ENCODE results near the gene DDX59. TPM values are rescaled to one million over a fixed set of nuclear protein-coding genes. Genes with fewer than 3 reads are reported as not detected.

The DDX59 gene
- total RNA-seq, 1 donor from 2014 or later: 25.3 TPM

- H3K4me3 Mint-ChIP-seq: no peak overlapping the region
- TF ChIP-seq CTCF (IDR thresholded peaks at IDR 0.05; ENCODE audit: unreplicated experiment): no peak
- no peak overlapping the region for H3K27ac Mint-ChIP-seq
- H3K4me1 Mint-ChIP-seq: peaks cover 8% of the 10 kb centered on the region
- DNase-seq (ENCODE audit: low spot score in 2 of 2, unreplicated experiment in 2 of 2): no peak
- H3K27me3 Mint-ChIP-seq (ENCODE audit: low read depth): no peaks in the 10 kb centered on the region
- peaks cover 11% of the 10 kb centered on the region for H3K9me3 Mint-ChIP-seq
- H3K36me3 Mint-ChIP-seq: no peaks in the 10 kb centered on the region
Measured at GRCh38 chr1:200693327-200693726, 23.6 kb upstream of the DDX59 start.

GRCh38 chr1:200692316-200692715 lies 22.6 kb upstream of the DDX59 start:
- Mint-ChIP-seq H3K4me3 (no peak overlapping the region), H3K27me3 (ENCODE audit: low read depth) (no peaks in the 10 kb centered on the region), H3K36me3 (no peaks in the 10 kb centered on the region), H3K4me1 (peaks cover 8% of the 10 kb centered on the region), H3K9me3 (peaks cover 3% of the 10 kb centered on the region), H3K27ac (no peak overlapping the region)
- no peak for DNase-seq (ENCODE audit: low spot score in 2 of 2, unreplicated experiment in 2 of 2)
- TF ChIP-seq CTCF (IDR thresholded peaks at IDR 0.05; ENCODE audit: unreplicated experiment): no peak

GRCh38 chr1:200686620-200687019 lies 16.9 kb upstream of the DDX59 start:
- H3K4me1 Mint-ChIP-seq: no peaks in the 10 kb centered on the region
- no peaks in the 10 kb centered on the region for H3K36me3 Mint-ChIP-seq
- no peak for DNase-seq (ENCODE audit: low spot score in 2 of 2, unreplicated experiment in 2 of 2)
- no peaks in the 10 kb centered on the region for H3K9me3 Mint-ChIP-seq
- no peak overlapping the region for H3K27ac Mint-ChIP-seq
- H3K4me3 Mint-ChIP-seq: no peak overlapping the region
- TF ChIP-seq CTCF (IDR thresholded peaks at IDR 0.05; ENCODE audit: unreplicated experiment): no peak
- no peaks in the 10 kb centered on the region for H3K27me3 Mint-ChIP-seq (ENCODE audit: low read depth)

GRCh38 chr1:200684015-200684414 lies 14.3 kb upstream of the DDX59 start:
- H3K27ac Mint-ChIP-seq: no peak overlapping the region
- TF ChIP-seq CTCF (IDR thresholded peaks at IDR 0.05; ENCODE audit: unreplicated experiment): no peak
- H3K27me3 Mint-ChIP-seq (ENCODE audit: low read depth): no peaks in the 10 kb centered on the region
- no peak overlapping the region for H3K4me3 Mint-ChIP-seq
- no peaks in the 10 kb centered on the region for H3K36me3 Mint-ChIP-seq
- no peaks in the 10 kb centered on the region for H3K9me3 Mint-ChIP-seq
- H3K4me1 Mint-ChIP-seq: no peaks in the 10 kb centered on the region
- DNase-seq (ENCODE audit: low spot score in 2 of 2, unreplicated experiment in 2 of 2): no peak

- DNase-seq (ENCODE audit: low spot score in 2 of 2, unreplicated experiment in 2 of 2): no peak
- Mint-ChIP-seq H3K27ac (no peak overlapping the region), H3K27me3 (ENCODE audit: low read depth) (no peaks in the 10 kb centered on the region), H3K9me3 (no peaks in the 10 kb centered on the region), H3K36me3 (no peaks in the 10 kb centered on the region), H3K4me3 (no peak overlapping the region), H3K4me1 (no peaks in the 10 kb centered on the region)
- no peak for TF ChIP-seq CTCF (IDR thresholded peaks at IDR 0.05; ENCODE audit: unreplicated experiment)
Measured at GRCh38 chr1:200683298-200683697, 13.6 kb upstream of the DDX59 start.

GRCh38 chr1:200681231-200681630 lies 11.5 kb upstream of the DDX59 start:
- Mint-ChIP-seq H3K9me3 (no peaks in the 10 kb centered on the region), H3K4me3 (no peak overlapping the region), H3K36me3 (no peaks in the 10 kb centered on the region), H3K27ac (no peak overlapping the region), H3K27me3 (ENCODE audit: low read depth) (no peaks in the 10 kb centered on the region), H3K4me1 (no peaks in the 10 kb centered on the region)
- no peak for DNase-seq (ENCODE audit: low spot score in 2 of 2, unreplicated experiment in 2 of 2)
- no peak for TF ChIP-seq CTCF (IDR thresholded peaks at IDR 0.05; ENCODE audit: unreplicated experiment)
